Adrenal gland (tissue), 5 donors: ENCODE measurements around the gene NEO1.

Source experiments
- POLR2A ChIP-seq, 2 donors: fragments of 450-650 bp; IDR thresholded peaks; one replicate each; pipeline ENCODE4 v1.6.1; 2017; ENCODE audit warnings: antibody characterized with exemption in 2 of 2, mild to moderate bottlenecking in 2 of 2, moderate library complexity in 1 of 2
- TF ChIP-seq, protein P1 (sequence below), 6 experiments: fragments of 450-650 bp in 4 of 6; fragments of 200-600 bp in 2 of 6; sonication (generic) in 1 of 6; IDR thresholded peaks; 1 replicate in 5 of 6; 2 replicates in 1 of 6; pipeline versions ENCODE4 v1.5.1 to v1.8.0; 2016 to 2021; ENCODE audit warnings: antibody characterized with exemption in 6 of 6, mild to moderate bottlenecking in 2 of 6, moderate library complexity in 1 of 6
- donor health status: DM: no; HTN: no; CAD: no.

DNA sequence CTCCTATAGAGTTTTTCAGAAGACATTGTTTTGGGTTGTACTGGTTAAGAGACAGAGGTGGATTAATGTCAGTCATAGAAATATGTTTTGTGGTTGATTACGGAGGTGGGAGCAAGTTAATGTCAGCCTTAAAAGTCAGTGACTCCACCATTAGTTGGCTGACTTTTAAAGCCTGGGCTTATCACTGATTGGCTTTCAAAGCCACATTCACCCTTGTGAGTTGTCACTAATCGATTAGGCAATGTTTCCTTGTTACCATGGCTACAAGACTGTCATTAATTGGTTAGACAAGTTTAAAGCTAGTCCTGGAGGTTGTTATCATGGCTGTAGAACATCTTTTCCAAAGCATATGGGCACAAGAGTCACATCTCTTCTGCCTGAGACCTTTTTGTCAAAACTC lies 73.0 kb downstream of the NEO1 start:
- TF ChIP-seq, protein P1, sequence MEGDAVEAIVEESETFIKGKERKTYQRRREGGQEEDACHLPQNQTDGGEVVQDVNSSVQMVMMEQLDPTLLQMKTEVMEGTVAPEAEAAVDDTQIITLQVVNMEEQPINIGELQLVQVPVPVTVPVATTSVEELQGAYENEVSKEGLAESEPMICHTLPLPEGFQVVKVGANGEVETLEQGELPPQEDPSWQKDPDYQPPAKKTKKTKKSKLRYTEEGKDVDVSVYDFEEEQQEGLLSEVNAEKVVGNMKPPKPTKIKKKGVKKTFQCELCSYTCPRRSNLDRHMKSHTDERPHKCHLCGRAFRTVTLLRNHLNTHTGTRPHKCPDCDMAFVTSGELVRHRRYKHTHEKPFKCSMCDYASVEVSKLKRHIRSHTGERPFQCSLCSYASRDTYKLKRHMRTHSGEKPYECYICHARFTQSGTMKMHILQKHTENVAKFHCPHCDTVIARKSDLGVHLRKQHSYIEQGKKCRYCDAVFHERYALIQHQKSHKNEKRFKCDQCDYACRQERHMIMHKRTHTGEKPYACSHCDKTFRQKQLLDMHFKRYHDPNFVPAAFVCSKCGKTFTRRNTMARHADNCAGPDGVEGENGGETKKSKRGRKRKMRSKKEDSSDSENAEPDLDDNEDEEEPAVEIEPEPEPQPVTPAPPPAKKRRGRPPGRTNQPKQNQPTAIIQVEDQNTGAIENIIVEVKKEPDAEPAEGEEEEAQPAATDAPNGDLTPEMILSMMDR (IDR thresholded peaks at IDR 0.05), result no peak
- no peak for TF ChIP-seq POLR2A (IDR thresholded peaks at IDR 0.05)
